Measurements from ENCODE around the gene ABLIM1. TPM values are rescaled to one million over a fixed set of nuclear protein-coding genes. Genes with fewer than 3 reads are reported as not detected.

The ABLIM1 gene
- total RNA-seq, 1 experiment from 2014 or later, result 274 TPM

DNA sequence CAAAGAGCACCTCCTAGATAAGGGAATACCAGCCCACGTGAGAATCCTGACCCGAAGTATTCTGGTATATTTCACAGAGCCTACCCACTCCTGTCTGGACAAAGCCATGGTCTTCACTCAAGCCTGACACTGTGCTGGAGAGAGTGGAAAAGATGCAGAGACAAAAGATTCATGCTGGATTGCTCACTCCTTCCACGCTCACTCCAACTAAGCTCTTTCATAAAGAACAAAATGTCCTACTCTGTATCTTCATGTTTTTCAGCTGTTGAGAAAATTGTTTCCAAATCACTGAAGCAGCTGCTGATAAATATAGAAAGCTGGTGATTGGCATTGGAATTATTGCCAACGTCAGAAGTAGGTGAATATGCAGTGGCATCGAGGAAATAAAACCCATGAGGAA lies 106.0 kb downstream of the ABLIM1 start:
- CTCF ChIA-PET, result interaction anchor here (0.6 kb wide), 1 partner anchor 121 kb away, joined by 6 read pairs; no protein-coding TSS in a partner anchor

DNA sequence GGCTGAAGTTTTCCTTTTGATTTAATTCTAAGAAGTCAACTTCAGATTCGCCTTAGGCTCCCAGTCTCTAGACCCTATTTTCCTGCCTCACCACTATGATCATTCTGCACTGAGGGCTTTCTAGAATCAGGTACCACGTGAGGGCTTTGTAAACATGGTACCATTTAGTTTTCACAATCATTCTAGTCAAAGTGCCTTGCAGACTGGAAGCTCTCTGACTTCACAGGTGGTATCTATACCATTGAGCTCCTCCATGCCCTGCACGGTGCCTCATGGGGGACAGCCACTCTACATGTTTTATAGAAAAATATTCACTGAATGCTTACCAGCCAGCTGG lies 106.5 kb downstream of the ABLIM1 start:
- intact Hi-C loops (cut with micrococcal nuclease; ENCODE audit: unreplicated experiment) (loop anchor here (2.0 to 5.0 kb wide), 3 partner anchors 81 to 233 kb away; no protein-coding TSS in a partner anchor), in situ Hi-C loops (cut with HindIII; ENCODE audit: low pct_unique_long_range_greater_than_20kb, low sequenced_read_pairs) (no loop called here)
- no peak for TF ChIP-seq POLR2AphosphoS5 (IDR thresholded peaks at IDR 0.05; ENCODE audit: low read depth, low read length)
- TF ChIP-seq, protein P1, sequence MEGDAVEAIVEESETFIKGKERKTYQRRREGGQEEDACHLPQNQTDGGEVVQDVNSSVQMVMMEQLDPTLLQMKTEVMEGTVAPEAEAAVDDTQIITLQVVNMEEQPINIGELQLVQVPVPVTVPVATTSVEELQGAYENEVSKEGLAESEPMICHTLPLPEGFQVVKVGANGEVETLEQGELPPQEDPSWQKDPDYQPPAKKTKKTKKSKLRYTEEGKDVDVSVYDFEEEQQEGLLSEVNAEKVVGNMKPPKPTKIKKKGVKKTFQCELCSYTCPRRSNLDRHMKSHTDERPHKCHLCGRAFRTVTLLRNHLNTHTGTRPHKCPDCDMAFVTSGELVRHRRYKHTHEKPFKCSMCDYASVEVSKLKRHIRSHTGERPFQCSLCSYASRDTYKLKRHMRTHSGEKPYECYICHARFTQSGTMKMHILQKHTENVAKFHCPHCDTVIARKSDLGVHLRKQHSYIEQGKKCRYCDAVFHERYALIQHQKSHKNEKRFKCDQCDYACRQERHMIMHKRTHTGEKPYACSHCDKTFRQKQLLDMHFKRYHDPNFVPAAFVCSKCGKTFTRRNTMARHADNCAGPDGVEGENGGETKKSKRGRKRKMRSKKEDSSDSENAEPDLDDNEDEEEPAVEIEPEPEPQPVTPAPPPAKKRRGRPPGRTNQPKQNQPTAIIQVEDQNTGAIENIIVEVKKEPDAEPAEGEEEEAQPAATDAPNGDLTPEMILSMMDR (IDR thresholded peaks at IDR 0.05), result no peak
- no peak for TF ChIP-seq SIN3A (IDR thresholded peaks at IDR 0.05; ENCODE audit: borderline replicate concordance, insufficient read depth, low read depth, low read length)
- no peak for TF ChIP-seq TCF7L2 (IDR thresholded peaks at IDR 0.05; ENCODE audit: low read depth, low read length)
- TF ChIP-seq, protein P2, sequence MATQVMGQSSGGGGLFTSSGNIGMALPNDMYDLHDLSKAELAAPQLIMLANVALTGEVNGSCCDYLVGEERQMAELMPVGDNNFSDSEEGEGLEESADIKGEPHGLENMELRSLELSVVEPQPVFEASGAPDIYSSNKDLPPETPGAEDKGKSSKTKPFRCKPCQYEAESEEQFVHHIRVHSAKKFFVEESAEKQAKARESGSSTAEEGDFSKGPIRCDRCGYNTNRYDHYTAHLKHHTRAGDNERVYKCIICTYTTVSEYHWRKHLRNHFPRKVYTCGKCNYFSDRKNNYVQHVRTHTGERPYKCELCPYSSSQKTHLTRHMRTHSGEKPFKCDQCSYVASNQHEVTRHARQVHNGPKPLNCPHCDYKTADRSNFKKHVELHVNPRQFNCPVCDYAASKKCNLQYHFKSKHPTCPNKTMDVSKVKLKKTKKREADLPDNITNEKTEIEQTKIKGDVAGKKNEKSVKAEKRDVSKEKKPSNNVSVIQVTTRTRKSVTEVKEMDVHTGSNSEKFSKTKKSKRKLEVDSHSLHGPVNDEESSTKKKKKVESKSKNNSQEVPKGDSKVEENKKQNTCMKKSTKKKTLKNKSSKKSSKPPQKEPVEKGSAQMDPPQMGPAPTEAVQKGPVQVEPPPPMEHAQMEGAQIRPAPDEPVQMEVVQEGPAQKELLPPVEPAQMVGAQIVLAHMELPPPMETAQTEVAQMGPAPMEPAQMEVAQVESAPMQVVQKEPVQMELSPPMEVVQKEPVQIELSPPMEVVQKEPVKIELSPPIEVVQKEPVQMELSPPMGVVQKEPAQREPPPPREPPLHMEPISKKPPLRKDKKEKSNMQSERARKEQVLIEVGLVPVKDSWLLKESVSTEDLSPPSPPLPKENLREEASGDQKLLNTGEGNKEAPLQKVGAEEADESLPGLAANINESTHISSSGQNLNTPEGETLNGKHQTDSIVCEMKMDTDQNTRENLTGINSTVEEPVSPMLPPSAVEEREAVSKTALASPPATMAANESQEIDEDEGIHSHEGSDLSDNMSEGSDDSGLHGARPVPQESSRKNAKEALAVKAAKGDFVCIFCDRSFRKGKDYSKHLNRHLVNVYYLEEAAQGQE (IDR thresholded peaks at IDR 0.05; ENCODE audit: insufficient read depth in 1 of 2, low read depth in 2 of 2, low read length in 1 of 2), result no peak

More for the DNA sequence above, 106.0 kb downstream of the ABLIM1 start:
- peaks cover 34% of the 10 kb centered on the region for H3K4me1 ChIP-seq (ENCODE audit: control insufficient read depth, insufficient read depth, low read length)
- H3K4me3 ChIP-seq (ENCODE audit: low read depth in 2 of 2, low read length in 2 of 2), result no peak overlapping the region
- TF ChIP-seq, protein P2 (IDR thresholded peaks at IDR 0.05; ENCODE audit: insufficient read depth in 1 of 2, low read depth in 2 of 2, low read length in 1 of 2), result no peak
- TF ChIP-seq, protein P1 (IDR thresholded peaks at IDR 0.05), result no peak
- TF ChIP-seq TCF7L2 (IDR thresholded peaks at IDR 0.05; ENCODE audit: low read depth, low read length) (no peak), SIN3A (IDR thresholded peaks at IDR 0.05; ENCODE audit: borderline replicate concordance, insufficient read depth, low read depth, low read length) (no peak), POLR2AphosphoS5 (IDR thresholded peaks at IDR 0.05; ENCODE audit: low read depth, low read length) (no peak)
- ATAC-seq, result no peak
- no peaks in the 10 kb centered on the region for H3K9me3 ChIP-seq (ENCODE audit: control insufficient read depth, insufficient read depth, low read depth, low read length)
- no peaks in the 10 kb centered on the region for H3K36me3 ChIP-seq (ENCODE audit: control insufficient read depth, insufficient read depth, low read length)
- no peak for DNase-seq (ENCODE audit: low read depth, low spot score)
- H3K27me3 ChIP-seq (ENCODE audit: control insufficient read depth, insufficient read depth, low read length), result no peaks in the 10 kb centered on the region
- H3K27ac ChIP-seq (ENCODE audit: low read length), result peak overlapping the region; percentile 81
- no TSS peak for BruUV-seq (replicated peaks)
- intact Hi-C loops (cut with micrococcal nuclease; ENCODE audit: unreplicated experiment), result loop anchor here (5.0 kb wide), 2 partner anchors 80 to 150 kb away; no protein-coding TSS in a partner anchor
- POLR2A ChIA-PET, result interaction anchor here (0.5 to 0.8 kb wide), 2 partner anchors 25 to 75 kb away, joined by 3 to 9 read pairs; no protein-coding TSS in a partner anchor
- in situ Hi-C loops (cut with HindIII; ENCODE audit: low pct_unique_long_range_greater_than_20kb, low sequenced_read_pairs), result no loop called here

More for the DNA sequence above, 106.5 kb downstream of the ABLIM1 start:
- H3K4me1 ChIP-seq (ENCODE audit: control insufficient read depth, insufficient read depth, low read length), result peaks cover 34% of the 10 kb centered on the region
- CTCF ChIA-PET, result interaction anchor here (0.6 kb wide), 1 partner anchor 121 kb away, joined by 6 read pairs; no protein-coding TSS in a partner anchor
- DNase-seq (ENCODE audit: low read depth, low spot score), result no peak
- H3K27me3 ChIP-seq (ENCODE audit: control insufficient read depth, insufficient read depth, low read length), result no peaks in the 10 kb centered on the region
- H3K36me3 ChIP-seq (ENCODE audit: control insufficient read depth, insufficient read depth, low read length), result no peaks in the 10 kb centered on the region
- H3K4me3 ChIP-seq (ENCODE audit: low read depth in 2 of 2, low read length in 2 of 2), result no peak overlapping the region
- peak overlapping the region; percentile 81 for H3K27ac ChIP-seq (ENCODE audit: low read length)
- POLR2A ChIA-PET, result interaction anchor here (0.8 kb wide), 1 partner anchor 24 kb away, joined by 9 read pairs; no protein-coding TSS in a partner anchor
- no peaks in the 10 kb centered on the region for H3K9me3 ChIP-seq (ENCODE audit: control insufficient read depth, insufficient read depth, low read depth, low read length)
- peak; percentile 36 for ATAC-seq
- no TSS peak for BruUV-seq (replicated peaks)

All from Panc1 (cell line).